Mesangial cell (primary cell): ENCODE results near the gene STEEP1. TPM values are rescaled to one million over a fixed set of nuclear protein-coding genes. Genes with fewer than 3 reads are reported as not detected.

Experiments
- total RNA-seq: library from RNA; depleted of rRNA; stranded (reverse); fragments of >200 nt; gene quantifications from 2 replicates; pipeline ENCODE4 v1.2.3, GENCODE V29; 2015

Gene STEEP1
- 18.1 and 20.4 TPM in 2 replicates for total RNA-seq

DNA sequence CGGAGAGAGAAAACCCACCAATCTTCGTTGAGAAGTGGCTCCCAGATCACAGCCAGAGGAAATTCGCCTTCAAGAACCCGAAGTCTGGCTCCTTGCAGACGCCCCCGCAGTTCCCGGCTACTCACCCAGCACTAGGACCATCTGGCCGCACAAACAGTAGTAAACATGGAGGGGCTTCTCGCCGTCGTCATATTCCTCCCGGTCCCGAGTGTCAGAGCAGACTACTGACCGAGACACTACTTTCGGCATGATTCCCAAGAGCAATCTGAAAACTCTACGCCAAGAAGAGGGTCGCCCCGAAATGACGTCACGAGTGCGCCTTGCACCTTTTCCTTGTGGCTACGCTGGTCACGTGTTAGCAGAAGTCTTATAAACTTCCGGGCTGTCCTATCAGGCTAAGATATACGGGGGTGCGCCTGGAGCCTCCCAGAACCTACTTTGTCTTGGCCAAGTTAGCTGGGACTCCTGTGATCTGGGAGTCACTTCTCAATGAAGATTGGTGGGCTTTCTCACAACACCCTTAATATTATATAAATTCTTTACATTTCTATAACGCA lies at the start of gene STEEP1:
Gene STEEP1 (minus strand): TSS at position 303 of the 557 bp plus-strand sequence. CDS start 54 bp downstream, at position 249.

DNA sequence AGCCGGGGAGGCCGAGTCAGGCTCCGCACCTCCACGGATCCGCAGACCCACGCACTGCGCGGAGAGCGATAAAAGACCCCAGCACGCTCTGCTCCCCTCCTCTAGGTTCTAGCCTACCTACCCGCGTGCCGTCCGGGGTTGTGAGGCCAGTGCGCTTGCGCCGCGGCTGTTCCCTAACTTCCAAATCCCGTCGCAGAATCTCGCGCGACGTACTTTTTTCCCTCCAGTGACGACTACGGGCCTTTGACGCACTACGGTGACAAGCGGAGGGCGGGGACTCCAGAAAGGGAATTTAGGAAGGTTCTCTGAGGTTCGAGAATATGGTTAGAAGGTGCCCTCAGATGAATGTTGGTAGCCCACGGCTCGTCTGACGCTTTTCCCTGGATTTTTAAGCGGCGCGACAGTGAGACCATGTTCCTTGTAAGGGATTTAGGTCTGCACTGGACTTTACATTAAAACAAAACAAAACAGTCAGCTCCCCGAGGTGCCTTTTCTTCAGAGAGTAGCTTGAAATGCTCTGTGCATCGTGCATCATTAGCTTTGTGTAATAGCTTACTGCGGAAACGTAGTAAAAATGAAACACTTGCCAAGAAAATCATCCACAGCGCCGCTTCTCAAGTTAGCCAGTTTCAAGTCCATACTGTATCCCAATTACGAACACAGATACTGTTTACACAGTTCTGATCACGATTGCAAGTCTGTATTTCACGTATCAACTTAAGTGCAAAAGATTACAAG lies 41.2 kb upstream of the STEEP1 start, which contains the start of gene NKRF:
Gene NKRF (minus strand): TSS at position 145 of the 738 bp plus-strand sequence.

DNA sequence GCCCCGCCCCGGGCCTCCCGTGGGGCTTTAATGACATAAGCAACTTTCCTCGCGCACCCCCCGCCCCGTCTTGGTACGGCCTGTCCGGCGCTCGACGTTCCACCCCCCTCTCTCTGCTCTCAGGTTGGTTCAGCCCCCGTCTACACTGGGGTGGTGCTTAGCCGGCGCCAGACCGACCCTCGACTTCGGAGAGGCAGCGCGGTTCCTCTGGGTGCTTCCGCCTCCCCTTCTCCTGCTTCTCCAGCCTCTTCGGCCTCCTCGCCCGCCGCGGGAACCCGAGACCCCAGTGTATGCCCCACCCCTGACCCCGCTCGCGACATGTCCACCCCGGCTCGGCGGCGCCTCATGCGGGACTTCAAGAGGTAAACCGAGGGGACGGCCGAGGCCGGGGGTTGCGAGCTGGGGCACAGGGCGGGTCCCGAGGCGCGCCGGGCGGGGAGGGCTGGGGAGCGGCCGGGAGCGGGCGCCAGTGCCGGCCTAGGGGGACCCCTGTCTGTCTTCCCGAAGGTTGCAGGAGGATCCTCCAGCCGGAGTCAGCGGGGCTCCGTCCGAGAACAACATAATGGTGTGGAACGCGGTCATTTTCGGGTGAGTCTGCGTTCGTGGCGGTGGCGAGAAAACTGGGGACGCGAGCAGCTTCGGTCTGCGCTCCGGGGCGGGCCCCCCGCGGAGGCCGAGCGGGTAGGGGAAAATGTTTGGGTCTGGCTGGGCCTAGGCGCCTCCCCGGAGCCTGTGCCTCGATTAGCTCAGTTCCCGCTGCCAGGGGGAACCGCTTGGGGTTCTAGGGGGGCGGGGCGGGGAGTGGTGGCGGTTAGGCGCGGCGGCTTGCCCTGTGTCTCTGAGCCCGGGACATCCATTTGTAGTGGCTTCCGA lies 9.4 kb upstream of the STEEP1 start, which contains the start of gene UBE2A:
Gene UBE2A (plus strand): TSS at position 170 of the 873 bp plus-strand sequence. CDS start 149 bp downstream, at position 319.

Other genes starting within 250 kb of the STEEP1 start
- 12.5 and 14.8 TPM in 2 replicates for gene SLC25A43, start 166.1 kb downstream of the STEEP1 start, total RNA-seq
- gene SLC25A5, start 97.0 kb downstream of the STEEP1 start, total RNA-seq: 331 and 483 TPM in 2 replicates
- gene UBE2A, start 9.2 kb upstream of the STEEP1 start, total RNA-seq: 28.0 and 39.4 TPM in 2 replicates
- gene NKRF, start 41.0 kb upstream of the STEEP1 start, total RNA-seq: 4.8 and 5.7 TPM in 2 replicates
- 28.7 and 45.1 TPM in 2 replicates for gene SEPTIN6, start 127.8 kb upstream of the STEEP1 start, total RNA-seq
- gene SOWAHD, start 193.2 kb upstream of the STEEP1 start, total RNA-seq: 0.38 TPM in 1 of 2 replicates, not detected in the other
- 2,602 and 2,975 TPM in 2 replicates for gene RPL39, start 226.2 kb upstream of the STEEP1 start, total RNA-seq